GM12864 (cell line): ENCODE results near the gene MYH11.
"Not testable (repeated sequence)": the region's sequence is repeated elsewhere in the genome, so short reads cannot be mapped to it uniquely, and the experiment has no call there.

ENCODE experiments used
- DNase-seq: peaks from one replicate; pipeline ENCODE4 v3.0.0-alpha.2; 2011; ENCODE audit warnings: low read depth
- H3K4me3 ChIP-seq: 2 replicates; pipeline ENCODE4 v1.5.1; 2011; ENCODE audit warnings: mild to moderate bottlenecking, low read depth, low read length, control low read depth
- CTCF ChIP-seq: IDR thresholded peaks from 2 replicates; pipeline ENCODE4 v1.5.1; 2011; ENCODE audit warnings: low read depth, mild to moderate bottlenecking, moderate library complexity, low read length, control low read depth, inconsistent platforms; ENCODE audit errors: missing control alignments

The MYH11 gene

GRCh38 chr16:15811481-15812400 is 45.1 kb downstream of the MYH11 start:
- no peak overlapping the region for H3K4me3 ChIP-seq
- TF ChIP-seq CTCF, result no peak
- no peak for DNase-seq

GRCh38 chr16:15810949-15811348 is 45.9 kb downstream of the MYH11 start:
- H3K4me3 ChIP-seq, result no peak overlapping the region
- DNase-seq, result no peak
- no peak for TF ChIP-seq CTCF

GRCh38 chr16:15810411-15810810 is 46.4 kb downstream of the MYH11 start:
- H3K4me3 ChIP-seq, result no peak overlapping the region
- no peak for DNase-seq
- TF ChIP-seq CTCF, result no peak

- not testable (repeated sequence) for H3K4me3 ChIP-seq, DNase-seq
Measured at GRCh38 chr16:15809297-15809696, 47.5 kb downstream of the MYH11 start.

GRCh38 chr16:15808071-15808470 is 48.8 kb downstream of the MYH11 start:
- no peak overlapping the region for H3K4me3 ChIP-seq
- TF ChIP-seq CTCF, result no peak
- no peak for DNase-seq

GRCh38 chr16:15807603-15808009 is 49.2 kb downstream of the MYH11 start:
- no peak for TF ChIP-seq CTCF
- no peak overlapping the region for H3K4me3 ChIP-seq
- DNase-seq, result no peak

- no peak for DNase-seq
- TF ChIP-seq CTCF, result no peak
- no peak overlapping the region for H3K4me3 ChIP-seq
Measured at GRCh38 chr16:15803618-15804017, 53.2 kb downstream of the MYH11 start.
